Stimulated activated CD4-positive, alpha-beta T cell treated with anti-CD3 and anti-CD28 coated beads, Interleukin-4, amount 100 ng/mL, for 4 hours (primary cell): Measurements from ENCODE around the gene FTO.

ENCODE experiments used
- DNase-seq, 2 experiments: peaks; one replicate each; pipeline ENCODE4 v3.0.0-alpha.2; 2020

Gene FTO

DNA sequence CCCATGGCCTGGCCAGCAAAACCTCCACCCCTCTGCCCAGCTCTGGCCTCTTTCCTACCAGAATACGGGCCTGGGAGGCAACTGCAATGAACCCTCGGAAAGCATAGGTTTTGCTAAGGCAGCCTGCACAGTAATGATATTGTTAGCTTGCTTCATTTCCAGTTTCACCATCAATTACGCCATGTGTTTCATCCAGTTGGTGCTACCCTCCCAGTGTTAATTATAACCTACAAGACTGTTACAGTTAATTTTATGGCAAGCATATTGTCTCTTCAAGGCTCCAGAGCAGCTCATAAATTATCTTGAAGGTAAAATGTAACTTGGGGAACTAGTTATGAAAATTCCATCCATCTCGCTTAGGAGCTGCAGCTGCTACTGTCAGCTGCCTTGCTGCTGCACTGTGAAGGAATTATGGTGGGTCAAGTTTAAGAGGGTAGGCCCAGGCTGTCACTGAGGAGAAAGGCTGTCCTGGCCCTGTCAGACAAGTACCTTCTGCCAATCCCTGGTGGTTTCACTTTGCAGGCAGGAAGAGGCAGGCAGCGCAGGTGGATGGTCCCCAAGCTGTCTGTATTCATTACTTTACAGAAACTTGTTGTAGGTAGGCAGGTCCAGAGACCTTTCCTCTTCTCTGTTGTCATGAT is 242.9 kb downstream of the FTO start:
- no peak for DNase-seq

DNA sequence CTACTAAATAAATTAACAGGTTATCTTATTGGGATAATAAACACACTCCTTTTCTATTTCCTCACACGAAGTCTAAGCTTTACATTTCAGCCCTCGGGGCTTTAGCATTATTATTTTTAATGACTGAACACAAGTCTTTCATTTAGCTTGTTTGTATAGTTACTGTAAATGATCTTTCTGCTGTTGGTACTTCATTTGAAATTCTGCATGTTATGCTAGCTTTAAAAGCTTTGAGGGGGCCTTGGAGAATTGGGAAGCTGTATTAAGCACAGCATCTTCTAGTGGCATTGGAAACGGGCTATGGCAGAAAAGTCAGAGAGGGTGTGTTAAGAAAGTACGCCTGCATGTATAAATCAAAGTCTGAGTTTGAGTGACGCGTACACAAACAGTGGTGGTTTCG is 243.7 kb downstream of the FTO start:
- no peak for DNase-seq

DNA sequence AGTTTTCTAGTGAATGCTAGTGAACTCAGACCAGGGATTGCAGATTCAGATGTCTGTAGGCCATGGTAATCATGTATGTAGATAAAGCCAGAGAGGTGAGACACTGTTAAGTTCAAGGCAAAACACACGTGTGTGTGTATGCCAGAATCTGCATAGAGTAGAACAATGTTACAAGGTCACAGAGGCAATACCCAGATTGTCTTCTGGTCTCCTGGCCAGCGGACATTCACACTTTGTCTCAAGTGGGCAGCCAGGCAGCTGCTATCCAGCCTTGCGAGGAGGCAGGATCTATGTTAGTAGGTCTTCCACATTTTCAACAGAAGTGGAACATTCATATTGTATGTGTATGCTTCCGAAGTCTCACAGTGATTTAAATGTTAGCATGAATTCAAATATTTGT is 244.4 kb downstream of the FTO start:
- DNase-seq, result no peak

DNA sequence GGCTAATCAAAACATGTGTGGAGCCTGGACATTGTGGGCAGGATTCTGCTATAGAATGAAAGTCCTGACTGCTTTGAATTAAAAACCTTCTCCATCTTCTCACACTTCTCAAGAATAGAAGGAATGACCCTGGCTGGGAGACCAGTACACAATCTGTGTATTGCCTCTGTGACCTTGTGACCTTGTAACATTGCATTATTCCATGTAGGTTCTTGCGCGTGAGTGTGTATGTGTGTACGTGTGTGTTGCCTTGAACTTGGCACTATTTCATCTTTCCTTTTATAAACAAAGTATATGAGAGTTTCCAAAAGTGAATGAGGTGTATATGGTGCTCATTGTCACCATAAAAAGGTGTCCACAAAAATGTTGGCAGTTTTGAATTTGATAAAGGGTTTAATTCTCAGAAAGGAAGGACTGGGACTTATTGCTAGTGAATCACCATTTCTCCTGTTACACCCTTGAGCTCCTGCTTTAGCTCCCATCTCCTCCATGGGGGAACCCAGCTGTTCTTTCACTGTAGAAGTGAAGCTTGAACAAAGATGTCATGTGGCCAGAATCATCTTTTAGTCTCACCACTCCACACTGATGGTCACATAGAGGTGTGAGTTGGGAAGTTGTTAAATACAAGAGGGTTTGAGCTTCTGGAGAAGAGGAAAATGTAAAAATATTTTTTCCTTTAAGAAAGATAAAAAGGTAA is 244.9 kb downstream of the FTO start:
- no peak for DNase-seq

GRCh38 chr16:53949715-53950410 is 245.9 kb downstream of the FTO start:
- no peak for DNase-seq

DNA sequence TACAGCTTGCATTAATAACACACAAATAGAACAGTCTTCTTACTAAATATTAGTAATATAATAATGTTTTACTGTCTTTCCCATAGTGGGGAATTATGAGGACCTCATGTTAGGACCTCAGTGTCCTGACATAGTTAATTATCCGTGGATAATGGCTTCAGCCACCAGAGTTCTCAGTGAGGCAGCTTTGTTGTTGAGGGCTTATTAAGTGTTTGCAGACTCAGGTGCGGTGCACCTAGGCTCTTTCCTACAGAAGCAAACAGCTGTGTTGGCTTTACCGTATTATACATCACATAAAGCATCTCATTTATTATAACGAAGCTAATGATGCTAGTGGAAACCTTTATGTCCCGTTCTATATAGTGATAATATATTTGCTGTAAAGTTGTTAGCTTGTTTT is 246.7 kb downstream of the FTO start:
- DNase-seq, result no peak

GRCh38 chr16:53952215-53953208 is 248.6 kb downstream of the FTO start:
- no peak for DNase-seq

DNA sequence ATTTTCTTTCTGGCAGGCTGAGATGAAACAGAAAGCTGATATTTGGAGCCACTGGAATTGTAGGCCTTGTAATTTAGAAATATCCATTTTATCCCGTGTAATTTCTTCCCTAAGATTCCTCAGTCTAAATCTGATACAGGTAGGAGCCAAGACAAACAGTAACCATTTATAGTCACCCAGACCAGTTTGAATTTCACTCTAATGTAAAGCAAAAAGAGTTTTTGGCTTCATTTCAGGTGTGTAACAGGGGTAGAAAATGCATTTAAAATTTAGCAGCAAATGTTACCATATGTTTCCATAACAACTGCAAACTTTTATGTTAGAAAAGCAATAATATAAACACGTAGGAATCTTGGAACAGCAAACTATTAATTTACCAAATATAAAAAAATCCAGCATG is 249.4 kb downstream of the FTO start:
- DNase-seq, result no peak

GRCh38 chr16:53955221-53955875 is 251.4 kb downstream of the FTO start:
- DNase-seq, result no peak

- DNase-seq, result no peak
Measured at GRCh38 chr16:53958341-53958880, 254.5 kb downstream of the FTO start.

GRCh38 chr16:53960050-53960812 is 256.3 kb downstream of the FTO start:
- no peak for DNase-seq

DNA sequence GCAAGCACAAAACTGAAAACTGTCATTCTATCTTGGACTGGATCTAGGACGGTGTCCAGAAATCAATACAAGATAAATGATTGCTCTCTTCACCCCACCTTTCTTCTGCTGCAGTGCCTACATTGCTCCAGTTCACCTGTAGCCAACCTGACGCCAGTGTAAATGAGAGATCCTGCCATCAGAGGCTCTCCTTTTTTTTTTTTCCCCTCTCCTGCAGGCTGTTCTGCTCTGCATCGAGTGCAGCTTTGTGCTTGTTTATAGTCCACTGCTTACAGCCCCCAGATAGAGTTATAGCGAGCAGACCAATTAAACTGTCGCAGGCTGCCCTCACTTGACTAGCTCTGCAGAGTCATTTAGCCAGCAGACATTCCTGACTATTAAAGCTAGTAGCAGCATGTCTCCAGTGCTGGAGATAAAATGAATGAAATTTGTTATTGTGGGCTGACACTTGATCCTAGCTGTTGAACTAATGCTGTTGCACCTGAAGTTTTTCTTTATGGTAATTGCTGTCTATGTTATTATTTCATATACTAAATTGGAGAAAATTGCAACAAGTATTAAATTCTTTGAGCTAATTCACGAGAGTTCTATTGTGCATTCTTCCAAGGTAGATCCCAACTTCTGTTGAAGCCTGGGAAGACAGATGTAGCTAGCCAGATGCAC is 257.1 kb downstream of the FTO start:
- no peak for DNase-seq

DNA sequence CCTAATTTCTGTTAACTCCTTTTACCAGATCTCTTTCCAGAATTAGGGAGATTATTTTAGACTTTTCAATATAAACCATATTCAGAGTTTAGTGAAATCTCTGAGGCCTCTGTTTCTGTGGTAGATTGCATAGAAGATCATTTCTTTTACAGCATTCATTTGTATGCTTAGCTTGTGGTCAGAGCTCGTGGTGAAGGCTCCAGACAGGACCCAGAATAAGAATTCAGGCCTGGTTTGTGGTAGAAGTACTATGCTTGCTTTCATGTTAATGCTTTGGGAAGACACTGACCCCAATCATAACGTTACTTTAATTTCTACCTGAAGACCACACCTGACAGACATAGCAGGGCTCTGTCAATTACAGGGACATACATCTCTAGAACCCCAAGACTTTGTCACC is 258.1 kb downstream of the FTO start:
- DNase-seq, result no peak

DNA sequence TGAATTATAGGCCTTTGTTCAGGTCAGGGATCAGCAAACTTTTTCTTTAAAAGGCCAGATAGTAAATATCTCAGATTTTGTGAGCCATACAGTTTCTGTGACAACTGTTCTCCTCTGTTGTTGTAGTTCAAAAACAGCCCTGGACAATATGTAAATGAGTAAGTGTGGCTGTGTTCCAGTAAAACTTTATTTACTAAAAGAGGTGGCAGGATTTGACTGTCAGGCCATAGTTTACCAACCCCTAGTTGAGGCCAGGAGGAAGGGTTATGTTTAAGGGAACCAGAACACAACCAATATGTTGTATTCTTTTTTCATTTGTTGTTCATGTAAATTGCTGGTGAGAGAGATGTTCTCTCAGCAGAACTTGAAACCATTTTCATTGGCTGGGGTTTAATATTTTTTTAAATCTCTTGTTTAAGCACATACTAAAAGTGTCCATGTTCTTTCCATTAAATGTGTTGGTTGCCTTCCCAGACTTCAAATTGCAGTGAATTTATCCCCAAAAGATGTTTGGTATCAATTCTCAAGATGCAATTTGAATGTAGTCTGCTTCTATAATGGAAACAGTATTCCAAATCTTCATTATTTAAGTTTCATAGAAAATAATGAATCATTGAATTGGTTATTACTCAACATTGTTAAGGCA is 260.3 kb downstream of the FTO start:
- no peak for DNase-seq

GRCh38 chr16:53966821-53967571 is 263.0 kb downstream of the FTO start:
- no peak for DNase-seq

- DNase-seq, result no peak
Measured at GRCh38 chr16:53967572-53967971, 263.6 kb downstream of the FTO start.

DNA sequence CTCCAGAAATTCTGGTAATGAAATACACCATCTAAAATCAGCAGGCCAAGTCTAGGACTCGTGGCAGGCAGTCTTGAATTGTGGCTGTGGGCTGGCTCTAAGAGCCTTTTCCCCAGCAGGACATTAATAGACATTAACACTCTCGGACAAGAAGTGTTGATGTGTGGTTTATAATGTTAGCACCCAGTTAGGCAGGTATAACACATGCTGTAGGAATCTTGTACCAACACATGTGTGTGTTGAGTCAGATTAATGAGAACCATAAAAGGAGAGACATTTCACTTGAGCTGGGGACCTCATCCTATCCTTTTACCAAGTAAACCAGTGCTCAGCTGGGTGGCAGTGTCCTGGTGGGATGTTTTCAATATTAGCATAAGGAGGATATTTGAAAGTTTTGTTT is 264.5 kb downstream of the FTO start:
- DNase-seq, result no peak

DNA sequence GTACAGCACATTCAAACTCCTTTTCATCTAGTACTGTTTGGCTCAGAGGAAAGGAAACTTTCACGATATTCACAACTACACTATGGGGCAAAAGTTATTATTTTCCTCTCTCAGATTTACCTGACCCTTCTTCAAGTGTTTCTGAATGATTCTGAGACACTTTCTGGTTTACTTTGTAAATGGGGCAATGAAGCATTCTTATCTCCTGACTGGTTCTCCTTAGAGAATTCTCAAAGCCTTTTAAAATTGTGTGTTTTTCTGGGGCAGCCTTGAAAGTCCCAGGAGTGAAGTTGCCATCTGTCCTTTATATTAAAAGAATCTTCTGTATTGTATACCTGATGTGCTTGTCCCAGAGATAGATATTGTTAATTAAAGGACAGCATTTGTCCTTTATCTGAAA is 264.9 kb downstream of the FTO start:
- DNase-seq, result no peak

DNA sequence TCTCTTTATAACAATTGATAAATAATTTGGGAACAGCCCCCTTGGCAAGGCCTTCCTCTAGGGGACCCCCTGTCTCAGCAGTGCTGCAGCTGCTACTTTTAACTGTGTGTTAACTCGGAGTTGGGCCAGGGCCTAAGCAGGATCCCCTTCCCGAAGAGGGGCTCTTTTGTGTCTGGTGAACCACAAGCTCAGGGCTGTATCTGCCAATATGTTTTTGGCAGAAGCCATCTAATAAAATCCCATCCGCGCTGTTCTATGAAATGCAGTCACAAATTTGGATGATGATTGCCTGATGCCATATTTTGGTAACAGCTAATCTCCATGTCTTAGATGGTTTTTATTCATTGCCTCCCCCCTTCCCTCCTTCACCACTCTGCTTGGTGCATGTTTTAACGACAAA is 267.7 kb downstream of the FTO start:
- DNase-seq, result no peak

- DNase-seq, result no peak
Measured at GRCh38 chr16:53973021-53973420, 269.1 kb downstream of the FTO start.
